ENCODE measurements around the gene ESR2. TPM values are rescaled to one million over a fixed set of nuclear protein-coding genes. Genes with fewer than 3 reads are reported as not detected.

ESR2 gene
- total and polyA plus RNA-seq, 4 donors: 0.01 to 0.28 (median 0.09) TPM

DNA sequence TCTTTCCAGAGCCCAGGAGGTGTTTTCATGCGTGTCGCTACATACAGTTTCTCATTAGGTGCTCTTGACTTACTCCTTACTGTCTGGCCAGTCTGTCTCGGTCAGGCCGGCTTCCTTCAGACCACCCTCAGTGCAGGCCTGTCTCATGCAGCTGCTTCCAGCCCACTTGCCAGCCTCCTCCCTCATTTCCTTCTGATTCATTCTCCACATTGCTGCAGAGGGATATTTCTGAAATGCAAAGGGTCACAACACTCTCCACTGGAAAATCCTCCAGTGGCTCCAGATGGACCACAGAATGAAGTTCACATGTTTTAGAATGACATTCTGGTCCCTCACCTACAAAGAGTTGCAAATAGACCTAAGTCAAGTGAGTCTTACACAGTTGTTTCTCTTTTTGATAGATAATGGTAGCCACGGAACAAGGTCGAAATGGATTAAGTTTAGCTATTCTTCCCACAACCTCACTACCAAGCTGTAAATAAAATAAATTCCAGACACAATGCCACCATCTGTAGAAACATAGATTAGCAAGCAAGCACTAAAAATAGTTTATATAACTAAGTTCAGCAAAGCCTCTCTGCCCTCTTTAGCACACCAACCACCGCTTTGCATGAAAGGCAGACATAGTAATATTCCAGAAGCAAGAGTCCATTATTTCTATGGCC, 146.9 kb downstream of the ESR2 start:
- TF ChIP-seq SP1 (IDR thresholded peaks at IDR 0.05) (no peak), MAX (IDR thresholded peaks at IDR 0.05) (no peak), HNF4G (IDR thresholded peaks at IDR 0.05) (no peak)
- no peak overlapping the region for H3K9ac ChIP-seq (ENCODE audit: low read depth in 1 of 2, low read length in 2 of 2)
- no peak overlapping the region for H3K27ac ChIP-seq (ENCODE audit: low read depth in 1 of 2, low read length in 2 of 2)
- no peaks in the 10 kb centered on the region for H3K27me3 ChIP-seq (ENCODE audit: control insufficient read depth in 4 of 4, insufficient read depth in 4 of 4, low read length in 3 of 4)
- no peak for DNase-seq (ENCODE audit: low spot score)
- H3K36me3 ChIP-seq (ENCODE audit: control insufficient read depth in 4 of 4, insufficient read depth in 3 of 4, low read depth in 1 of 4, low read length in 3 of 4): peaks cover 13 to 71% (median 46%) of the 10 kb centered on the region in 4 donors
- WGBS: 91% methylated on average over 7 of the region's 7 CpGs
- H3K4me3 ChIP-seq (ENCODE audit: low read depth in 1 of 3, low read length in 3 of 3): no peak overlapping the region
- no peaks in the 10 kb centered on the region for H3K9me3 ChIP-seq (ENCODE audit: control insufficient read depth in 4 of 4, low read length in 3 of 4)
- no peaks in the 10 kb centered on the region for H3K4me1 ChIP-seq (ENCODE audit: control insufficient read depth in 4 of 4, insufficient read depth in 4 of 4, low read length in 3 of 4)

GRCh38 chr14:64137657-64138290, 156.4 kb downstream of the ESR2 start:
- Histone ChIP-seq H3K27ac (ENCODE audit: low read depth in 1 of 2, low read length in 2 of 2) (no peak overlapping the region), H3K4me3 (ENCODE audit: low read depth in 1 of 3, low read length in 3 of 3) (no peak overlapping the region), H3K9me3 (ENCODE audit: control insufficient read depth in 4 of 4, low read length in 3 of 4) (no peaks in the 10 kb centered on the region), H3K27me3 (ENCODE audit: control insufficient read depth in 4 of 4, insufficient read depth in 4 of 4, low read length in 3 of 4) (no peaks in the 10 kb centered on the region), H3K9ac (ENCODE audit: low read depth in 1 of 2, low read length in 2 of 2) (no peak overlapping the region), H3K4me1 (ENCODE audit: control insufficient read depth in 4 of 4, insufficient read depth in 4 of 4, low read length in 3 of 4) (no peaks in the 10 kb centered on the region), H3K36me3 (ENCODE audit: control insufficient read depth in 4 of 4, insufficient read depth in 3 of 4, low read depth in 1 of 4, low read length in 3 of 4) (peaks cover 18 to 85% (median 66%) of the 10 kb centered on the region in 4 donors)
- no peak for DNase-seq (ENCODE audit: low spot score)
- 92% methylated on average over 9 of the region's 9 CpGs for WGBS
- TF ChIP-seq REST (IDR thresholded peaks at IDR 0.05): no peak
- no peak for TF ChIP-seq CTCF (IDR thresholded peaks at IDR 0.05; ENCODE audit: low read depth, low read length, missing input control)
- no peak for TF ChIP-seq SP1 (IDR thresholded peaks at IDR 0.05)
- TF ChIP-seq HNF4G (IDR thresholded peaks at IDR 0.05): no peak
- TF ChIP-seq FOXA1 (IDR thresholded peaks at IDR 0.05): no peak
- no peak for TF ChIP-seq HNF4A (conservative IDR thresholded peaks at IDR 0.05)
- TF ChIP-seq RAD21 (IDR thresholded peaks at IDR 0.05): no peak
- TF ChIP-seq JUND (IDR thresholded peaks at IDR 0.05): no peak
- TF ChIP-seq NR2F2 (IDR thresholded peaks at IDR 0.05): no peak
- no peak for TF ChIP-seq YY1 (IDR thresholded peaks at IDR 0.05)
- no peak for TF ChIP-seq RXRA (IDR thresholded peaks at IDR 0.05)
- TF ChIP-seq FOXA2 (IDR thresholded peaks at IDR 0.05): no peak
- no peak for TF ChIP-seq EGR1 (IDR thresholded peaks at IDR 0.05; ENCODE audit: low read depth in 2 of 2)
- no peak for TF ChIP-seq ATF3 (IDR thresholded peaks at IDR 0.05)
- no peak for TF ChIP-seq TAF1 (conservative IDR thresholded peaks at IDR 0.05)
- no peak for TF ChIP-seq ZBTB33 (IDR thresholded peaks at IDR 0.05)
- TF ChIP-seq GABPA (IDR thresholded peaks at IDR 0.05 in 1 of 2, conservative IDR thresholded peaks at IDR 0.05 in 1 of 2): no peak
- no peak for TF ChIP-seq MAX (IDR thresholded peaks at IDR 0.05)

Data from liver (tissue), 9 donors.